GM19455 (cell line): ENCODE results near the gene UBQLN1.

Experiments used
- ATAC-seq: cut with Tn5 transposase; IDR thresholded peaks from one replicate; pipeline ENCODE4 v1.9.1; 2021; ENCODE audit not compliant: unreplicated experiment

UBQLN1 gene

GRCh38 chr9:83691492-83691891 is 16.3 kb downstream of the UBQLN1 start:
- ATAC-seq = no peak

GRCh38 chr9:83688921-83689320 is 18.8 kb downstream of the UBQLN1 start:
- ATAC-seq = no peak

GRCh38 chr9:83681490-83681889 is 26.3 kb downstream of the UBQLN1 start:
- no peak for ATAC-seq

GRCh38 chr9:83680233-83680632 is 27.5 kb downstream of the UBQLN1 start:
- no peak for ATAC-seq

GRCh38 chr9:83677596-83677995 is 30.2 kb downstream of the UBQLN1 start:
- no peak for ATAC-seq

- no peak for ATAC-seq
Measured at GRCh38 chr9:83675466-83675865, 32.3 kb downstream of the UBQLN1 start.

GRCh38 chr9:83671451-83671850 is 36.3 kb downstream of the UBQLN1 start:
- ATAC-seq = no peak

- no peak for ATAC-seq
Measured at GRCh38 chr9:83670381-83670780, 37.4 kb downstream of the UBQLN1 start.

- ATAC-seq = no peak
Measured at GRCh38 chr9:83669067-83669466, 38.7 kb downstream of the UBQLN1 start.

- ATAC-seq = peak; percentile 80
Measured at GRCh38 chr9:83665580-83666200, 42.1 kb downstream of the UBQLN1 start.

GRCh38 chr9:83662933-83663332 is 44.8 kb downstream of the UBQLN1 start:
- ATAC-seq = no peak

- ATAC-seq = peak; percentile 59
Measured at GRCh38 chr9:83656952-83657351, 50.8 kb downstream of the UBQLN1 start.

GRCh38 chr9:83656032-83656680 is 51.6 kb downstream of the UBQLN1 start:
- ATAC-seq = no peak

GRCh38 chr9:83655433-83655832 is 52.3 kb downstream of the UBQLN1 start:
- ATAC-seq = no peak

- ATAC-seq = no peak
Measured at GRCh38 chr9:83652433-83652832, 55.3 kb downstream of the UBQLN1 start.

- no peak for ATAC-seq
Measured at GRCh38 chr9:83651558-83651957, 56.2 kb downstream of the UBQLN1 start.

- ATAC-seq = no peak
Measured at GRCh38 chr9:83649515-83649914, 58.2 kb downstream of the UBQLN1 start.

- ATAC-seq = no peak
Measured at GRCh38 chr9:83649080-83649479, 58.7 kb downstream of the UBQLN1 start.

GRCh38 chr9:83646500-83647239 is 61.1 kb downstream of the UBQLN1 start:
- no peak for ATAC-seq

GRCh38 chr9:83642793-83643192 is 65.0 kb downstream of the UBQLN1 start:
- ATAC-seq = no peak

- ATAC-seq = no peak
Measured at GRCh38 chr9:83639266-83639665, 68.5 kb downstream of the UBQLN1 start.

GRCh38 chr9:83637389-83637788 is 70.4 kb downstream of the UBQLN1 start:
- ATAC-seq = no peak
